NCI-H460 (cell line): ENCODE results near the gene LRCH3. TPM values are rescaled to one million over a fixed set of nuclear protein-coding genes. Genes with fewer than 3 reads are reported as not detected.

Experiments used
- DNase-seq: peaks from one replicate; pipeline ENCODE4 v3.0.0-alpha.2; 2016; ENCODE audit warnings: low read depth; ENCODE audit errors: extremely low read depth
- total RNA-seq: library from RNA; depleted of rRNA; stranded (reverse); fragments of >200 nt; shearing (Covaris generic); gene quantifications from 2 replicates; pipeline ENCODE4 v1.2.3, GENCODE V29; 2014

LRCH3 gene
- total RNA-seq, 1 experiment from 2014 or later: 38.6 TPM

DNA sequence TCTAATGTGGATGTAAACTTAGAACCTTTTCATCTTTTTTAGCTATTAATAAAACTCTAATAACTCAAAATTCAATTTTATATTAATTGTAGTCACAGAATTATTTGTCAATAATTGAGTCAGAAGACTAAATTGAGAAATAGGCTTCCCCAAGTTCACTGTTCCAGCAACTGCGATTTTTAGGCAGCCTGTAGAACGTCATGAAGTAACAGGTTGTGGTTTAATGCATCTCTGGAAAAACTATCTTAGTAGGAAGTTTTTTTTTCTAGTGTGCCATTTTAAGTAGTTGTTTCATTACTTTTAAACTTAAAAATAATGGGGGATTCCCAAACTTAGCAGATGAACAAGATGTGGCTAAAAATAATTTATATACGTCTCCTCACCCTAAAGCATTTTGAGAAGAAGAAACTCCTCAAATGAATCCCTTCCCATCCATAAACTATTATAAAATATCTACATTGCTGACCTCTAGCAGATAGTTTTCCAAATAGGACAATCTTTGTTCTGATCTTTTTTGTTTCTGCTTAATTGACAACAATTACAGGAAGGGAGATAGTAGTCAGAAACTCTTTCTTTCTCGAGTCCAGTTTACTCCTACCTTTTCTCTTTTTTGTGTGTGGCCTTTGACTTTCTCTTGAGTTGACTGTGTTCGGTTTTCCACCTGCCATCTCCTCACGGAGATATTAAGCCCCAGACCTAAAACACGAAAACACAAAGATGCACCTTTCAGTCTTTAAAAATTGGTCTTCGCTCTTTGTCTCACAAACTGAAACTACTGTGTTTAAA is 43.1 kb downstream of the LRCH3 start:
- DNase-seq: no peak

- DNase-seq: no peak
Observed at GRCh38 chr3:197835509-197835908, 44.5 kb downstream of the LRCH3 start.

DNA sequence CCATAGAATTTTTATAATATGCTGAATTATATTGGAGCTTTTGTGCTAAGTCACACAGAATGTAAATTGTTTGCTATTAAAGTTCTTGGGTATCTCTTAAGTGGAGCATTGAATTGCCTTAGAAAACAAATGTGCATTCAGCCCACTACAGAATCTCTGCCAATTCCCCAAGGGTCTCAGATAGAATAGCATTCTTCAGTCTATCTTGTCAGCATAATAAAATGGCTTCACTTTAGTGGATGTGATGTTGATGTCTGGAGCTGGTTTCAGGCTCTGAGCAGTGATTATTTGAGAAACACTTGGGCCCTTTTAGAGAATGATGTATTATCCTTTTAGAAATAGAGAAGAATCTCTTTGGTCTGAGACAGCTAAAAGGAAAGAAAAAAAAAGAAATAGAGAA is 45.2 kb downstream of the LRCH3 start:
- DNase-seq: no peak

DNA sequence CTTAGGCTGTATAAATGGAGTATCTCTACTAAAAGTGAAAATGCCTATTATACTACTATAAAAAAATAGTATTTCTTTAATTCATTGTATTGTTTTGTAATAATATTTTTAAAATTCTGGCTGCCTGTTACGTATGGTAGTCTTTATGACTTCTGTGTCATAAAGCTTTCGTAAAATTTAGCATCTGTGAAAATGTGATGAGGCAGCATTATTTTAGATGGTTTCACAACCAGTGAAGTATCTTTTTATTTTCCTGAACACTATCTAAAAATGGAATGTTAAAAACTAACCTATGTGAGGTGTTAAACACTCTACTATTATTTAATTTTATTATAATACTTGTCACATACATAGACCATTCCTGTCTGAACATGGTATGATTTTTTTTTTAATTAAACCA is 46.2 kb downstream of the LRCH3 start:
- no peak for DNase-seq

DNA sequence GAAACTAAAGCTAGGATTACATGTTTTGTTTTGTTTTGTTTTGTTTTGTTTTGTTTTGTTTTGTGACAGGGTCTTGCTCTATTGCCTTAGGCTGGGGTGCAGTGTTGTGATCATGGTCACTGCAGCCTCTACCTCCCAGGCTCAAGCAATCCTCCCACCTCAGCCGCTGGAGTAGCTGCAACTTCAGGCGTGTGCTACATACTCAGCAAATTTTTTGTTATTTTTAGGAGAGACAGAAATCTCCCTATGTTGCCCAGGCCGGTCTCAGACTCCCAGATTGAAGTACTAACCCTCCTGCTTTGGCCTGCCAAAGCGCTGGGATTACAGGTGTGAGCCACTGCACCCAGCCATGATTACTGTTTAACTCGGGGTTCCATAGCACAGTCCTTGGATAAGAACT is 50.7 kb downstream of the LRCH3 start:
- DNase-seq: no peak

DNA sequence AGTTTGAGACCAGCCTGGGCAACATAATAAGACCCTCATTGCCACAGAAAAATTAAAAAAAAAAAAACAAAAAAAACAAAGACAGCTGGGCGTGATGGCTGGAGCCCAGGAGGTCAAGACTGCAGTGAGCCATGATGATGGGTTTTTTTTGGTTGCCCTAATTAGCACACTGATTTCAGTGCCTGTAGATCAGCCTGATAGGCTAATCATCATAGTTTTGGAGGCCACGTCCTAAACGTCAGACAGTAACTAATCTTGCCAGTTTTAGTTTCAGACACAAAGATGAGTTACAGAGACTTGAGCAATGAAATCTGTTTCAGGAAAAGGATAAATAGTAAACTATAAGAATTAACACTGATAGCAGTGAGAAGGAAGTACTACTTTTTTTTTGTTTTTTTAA is 55.4 kb downstream of the LRCH3 start:
- no peak for DNase-seq

DNA sequence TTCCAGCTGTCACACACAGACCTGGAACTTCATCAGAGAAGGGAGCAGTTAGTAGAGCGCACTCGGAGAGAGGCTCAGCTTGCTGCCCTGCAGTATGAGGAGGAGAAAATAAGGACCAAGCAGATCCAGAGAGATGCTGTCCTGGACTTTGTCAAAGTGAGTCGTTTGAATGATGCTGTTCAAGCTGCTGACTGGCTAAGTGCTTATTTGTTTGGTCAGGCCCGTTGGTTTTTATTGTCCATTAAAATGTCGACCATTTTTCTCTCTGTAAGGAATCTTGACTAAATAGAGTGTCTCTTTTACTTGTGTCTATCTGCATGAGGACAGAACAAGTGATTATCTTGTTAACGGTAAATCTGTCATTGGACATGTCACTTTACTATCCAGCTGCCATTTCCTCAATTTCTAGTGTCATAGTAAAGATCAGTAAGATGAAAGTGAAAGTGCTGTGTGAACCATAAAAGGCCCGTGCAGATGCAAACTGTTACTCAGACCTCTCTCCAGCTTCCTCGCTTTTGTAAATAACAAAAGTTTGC is 56.9 kb downstream of the LRCH3 start:
- DNase-seq: no peak

DNA sequence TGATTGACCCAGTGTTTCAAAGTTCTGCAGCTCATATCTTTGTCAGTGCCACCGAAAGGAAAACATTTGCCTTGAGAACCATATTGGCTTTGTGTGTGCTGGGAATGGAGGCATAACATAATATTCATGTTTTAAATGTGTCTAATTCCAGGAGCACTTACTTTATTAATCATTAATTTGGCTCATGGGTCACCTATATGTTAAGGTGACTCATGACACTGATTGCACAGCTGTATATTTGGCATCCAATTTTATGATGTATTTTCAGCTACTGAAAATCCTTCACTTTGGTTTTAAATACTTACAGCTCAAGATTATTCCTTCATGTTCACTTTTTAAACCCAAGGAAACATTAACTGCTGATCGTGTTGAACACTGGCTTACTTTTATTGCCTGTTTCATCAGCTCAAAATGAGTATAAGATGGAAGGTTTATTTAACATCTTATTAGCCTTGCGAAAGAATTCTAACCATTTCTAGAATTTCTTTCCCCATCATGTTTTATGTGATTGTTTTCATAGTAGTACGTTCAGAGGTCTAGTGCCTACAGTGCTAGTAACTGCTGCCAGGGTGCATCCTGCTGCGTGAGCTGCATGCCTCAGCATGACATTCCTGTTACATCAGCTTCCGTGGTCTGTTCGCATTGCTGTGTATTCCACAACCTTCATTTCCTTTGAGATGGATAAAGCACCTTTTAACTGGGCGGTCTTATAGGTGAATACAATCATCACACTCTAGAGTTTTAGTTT is 63.7 kb downstream of the LRCH3 start:
- peak; percentile 85 for DNase-seq

DNA sequence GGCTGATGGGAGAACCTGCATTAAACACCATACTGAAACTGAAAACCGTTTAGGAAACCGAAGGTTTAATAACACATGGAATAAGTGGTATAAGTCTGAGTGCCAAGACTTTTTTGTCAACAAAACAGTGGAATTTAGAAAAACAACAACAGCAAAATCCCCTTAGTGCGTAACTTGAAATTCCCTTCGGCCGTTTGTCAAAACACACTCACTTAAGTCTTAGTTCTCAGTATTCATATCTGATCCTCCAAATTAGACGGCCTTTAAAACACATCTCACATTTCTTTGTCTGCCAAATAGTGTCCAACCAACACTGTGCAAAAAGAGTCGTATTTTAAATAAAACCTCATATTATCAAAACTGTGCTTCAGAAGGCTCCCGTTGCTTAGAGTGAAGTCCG is 64.5 kb downstream of the LRCH3 start:
- DNase-seq: no peak

DNA sequence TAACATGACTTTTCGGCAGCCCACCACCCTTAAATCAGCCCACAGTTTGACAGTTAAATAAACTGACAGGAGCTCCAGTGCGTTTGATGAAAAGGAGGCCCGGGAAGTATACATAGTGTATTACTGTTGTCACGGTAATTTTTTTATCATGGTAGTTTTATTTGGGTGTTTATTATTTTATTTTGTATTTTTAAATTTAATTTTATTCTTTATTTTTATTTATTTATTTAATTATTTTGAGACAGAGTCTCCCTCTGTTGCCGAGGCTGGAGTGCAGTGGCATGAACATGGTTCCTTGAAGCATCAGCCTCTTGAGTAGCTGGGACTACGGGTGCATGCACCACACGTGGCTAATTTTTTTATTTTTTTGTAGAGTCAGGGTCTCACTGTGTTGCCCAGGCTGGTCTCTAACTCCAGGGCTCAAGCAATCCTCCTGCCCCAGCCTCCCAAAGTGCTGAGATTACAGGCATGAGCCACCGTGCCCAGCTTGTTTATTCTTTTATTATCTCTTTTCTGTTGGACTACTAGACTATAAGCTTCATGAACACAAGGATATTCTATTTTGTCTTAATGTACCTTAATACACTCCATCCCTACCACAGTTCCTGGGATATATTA is 65.3 kb downstream of the LRCH3 start:
- DNase-seq: no peak

- DNase-seq: no peak
Observed at GRCh38 chr3:197858133-197858532, 67.1 kb downstream of the LRCH3 start.

DNA sequence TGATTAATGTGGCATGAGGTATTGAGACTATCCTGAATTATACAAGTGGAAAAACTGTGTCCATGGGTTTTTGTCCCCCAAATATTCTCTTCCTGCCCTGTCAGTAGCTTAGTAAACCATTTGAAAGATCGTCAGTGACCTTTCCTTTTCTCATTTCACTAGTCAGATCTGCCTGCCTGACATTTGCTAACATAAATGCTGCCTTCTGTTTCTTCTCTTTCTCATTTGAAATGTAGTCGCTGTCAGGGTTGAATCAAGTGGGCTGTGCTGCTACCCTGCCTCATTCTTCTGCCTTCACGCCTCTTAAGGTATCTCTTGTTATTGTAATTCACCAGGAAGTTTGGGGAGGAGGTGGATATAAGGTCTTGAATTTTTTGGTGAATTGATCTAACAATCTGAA is 67.5 kb downstream of the LRCH3 start:
- DNase-seq: no peak

GRCh38 chr3:197866035-197866434 is 75.0 kb downstream of the LRCH3 start:
- no peak for DNase-seq

DNA sequence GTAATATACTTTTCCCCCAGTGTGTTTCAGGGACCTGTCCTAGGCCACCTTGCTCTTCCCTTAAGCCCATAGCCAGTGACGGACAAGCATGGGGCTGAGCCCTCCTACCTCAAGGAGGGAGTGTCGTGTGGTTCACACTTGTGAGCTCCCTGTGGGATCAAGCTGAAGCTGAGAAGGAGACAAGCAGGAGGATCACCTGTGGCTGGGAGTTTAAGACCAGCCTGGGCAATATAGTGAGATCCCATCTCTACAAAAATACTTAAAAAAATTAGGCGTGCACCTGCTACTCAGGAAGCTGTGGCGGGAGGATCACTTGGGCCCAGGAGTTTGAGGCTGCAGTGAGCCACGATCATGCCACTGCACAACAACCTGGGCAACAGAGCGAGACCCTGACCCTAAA is 82.3 kb downstream of the LRCH3 start:
- no peak for DNase-seq

DNA sequence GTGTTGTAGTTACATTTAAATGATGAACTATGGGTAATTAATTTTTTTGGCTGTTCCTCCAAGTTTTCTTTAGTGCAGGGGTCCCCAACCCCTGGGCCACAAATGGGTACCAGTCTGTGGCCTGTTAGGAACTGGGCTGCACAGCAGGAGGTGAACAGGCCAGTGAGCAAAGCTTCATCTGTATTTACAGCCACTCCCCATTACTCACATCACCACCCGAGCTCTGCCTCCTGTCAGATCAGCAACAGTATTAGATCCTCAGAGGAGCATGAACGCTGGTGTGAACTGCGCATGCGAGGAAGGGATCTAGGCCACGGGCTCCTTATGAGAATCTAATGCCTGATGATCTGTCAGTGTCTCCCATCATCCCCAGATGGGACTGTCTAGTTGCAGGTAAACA is 83.0 kb downstream of the LRCH3 start:
- no peak for DNase-seq

- DNase-seq: no peak
Observed at GRCh38 chr3:197874653-197875052, 83.6 kb downstream of the LRCH3 start.

- no peak for DNase-seq
Observed at GRCh38 chr3:197877902-197878301, 86.8 kb downstream of the LRCH3 start.

GRCh38 chr3:197878427-197878826 is 87.4 kb downstream of the LRCH3 start:
- DNase-seq: no peak

GRCh38 chr3:197880491-197881269 is 89.6 kb downstream of the LRCH3 start:
- no peak for DNase-seq

DNA sequence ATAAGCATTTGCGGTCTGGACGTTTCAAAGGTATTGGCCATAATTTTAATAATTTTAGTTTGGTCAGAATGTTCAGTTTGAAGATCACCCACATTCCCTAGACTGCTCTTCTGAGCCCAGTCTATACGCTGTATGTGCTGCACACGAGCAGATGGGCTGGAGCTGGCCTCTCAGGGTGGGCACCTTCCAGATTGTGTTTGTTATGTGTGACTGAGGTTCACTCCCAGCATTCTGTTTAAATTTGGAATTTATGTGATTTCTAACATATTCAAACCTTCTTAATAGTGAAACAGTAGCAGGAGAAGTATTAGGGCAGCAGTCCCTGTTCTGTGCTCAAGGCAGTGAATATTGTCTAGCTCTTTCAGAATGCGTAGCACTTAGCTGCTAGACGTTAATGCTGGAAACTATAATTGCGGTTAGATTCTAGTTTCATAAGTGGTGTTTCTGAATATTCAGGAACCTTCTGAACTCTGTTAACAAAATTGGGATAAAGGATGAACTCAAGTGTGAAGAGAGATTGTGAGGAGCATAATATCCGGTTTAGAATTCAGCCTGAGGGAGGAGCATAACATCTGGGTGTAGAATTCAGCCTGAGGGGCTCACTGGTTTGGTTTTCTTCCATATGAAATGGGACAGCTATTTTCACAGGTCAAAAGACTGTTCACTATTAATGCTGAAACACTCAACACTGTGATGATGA is 90.4 kb downstream of the LRCH3 start:
- peak; percentile 43 for DNase-seq
